Renal cortical epithelial cell (primary cell): ENCODE data around the gene ASH1L. TPM values are rescaled to one million over a fixed set of nuclear protein-coding genes. Genes with fewer than 3 reads are reported as not detected.
A peak's percentile ranks its signal among the peaks of the same experiment; 100 is the strongest.
"Not testable (repeated sequence)": the region's sequence is repeated elsewhere in the genome, so short reads cannot be mapped to it uniquely, and the experiment has no call there.

Source experiments
- DNase-seq: peaks from one replicate; pipeline ENCODE4 v3.0.0-alpha.2; 2011; ENCODE audit warnings: low read depth
- total RNA-seq: library from RNA; depleted of rRNA; stranded (reverse); fragments of >200 nt; gene quantifications from 2 replicates; pipeline ENCODE4 v1.2.3, GENCODE V29; 2014

Gene ASH1L
- total RNA-seq, 1 donor from 2014 or later, result 50.2 TPM

GRCh38 chr1:155308493-155309422, 253.8 kb downstream of the ASH1L start, which contains the start of gene FDPS:
FDPS (plus strand) TSS chr1:155308866; CDS start chr1:155309790, 924 bp downstream.
- peak; percentile 98 for DNase-seq

DNA sequence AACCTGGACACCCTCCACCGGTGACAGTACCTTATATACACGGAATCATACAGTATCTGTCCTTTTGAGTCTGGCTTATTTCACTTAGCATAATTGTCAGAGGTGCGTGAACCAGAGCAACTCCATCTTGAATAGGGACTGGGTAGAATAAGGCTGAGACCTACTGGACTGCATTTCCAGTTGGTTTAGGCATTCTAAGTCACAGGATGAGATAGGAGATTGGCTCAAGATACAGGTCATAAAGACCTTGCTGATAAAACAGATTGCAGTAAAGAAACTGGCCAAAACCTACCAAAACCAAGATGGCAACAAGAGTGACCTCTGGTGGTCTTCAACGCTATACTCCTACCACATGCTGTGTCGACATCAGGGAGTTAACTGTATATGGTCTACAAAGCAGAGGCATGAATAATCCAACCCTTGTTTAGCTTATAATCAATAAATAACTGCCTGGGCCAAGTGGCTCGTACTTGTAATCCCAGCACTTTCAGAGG, 255.3 kb downstream of the ASH1L start:
- DNase-seq, result peak; percentile 56

DNA sequence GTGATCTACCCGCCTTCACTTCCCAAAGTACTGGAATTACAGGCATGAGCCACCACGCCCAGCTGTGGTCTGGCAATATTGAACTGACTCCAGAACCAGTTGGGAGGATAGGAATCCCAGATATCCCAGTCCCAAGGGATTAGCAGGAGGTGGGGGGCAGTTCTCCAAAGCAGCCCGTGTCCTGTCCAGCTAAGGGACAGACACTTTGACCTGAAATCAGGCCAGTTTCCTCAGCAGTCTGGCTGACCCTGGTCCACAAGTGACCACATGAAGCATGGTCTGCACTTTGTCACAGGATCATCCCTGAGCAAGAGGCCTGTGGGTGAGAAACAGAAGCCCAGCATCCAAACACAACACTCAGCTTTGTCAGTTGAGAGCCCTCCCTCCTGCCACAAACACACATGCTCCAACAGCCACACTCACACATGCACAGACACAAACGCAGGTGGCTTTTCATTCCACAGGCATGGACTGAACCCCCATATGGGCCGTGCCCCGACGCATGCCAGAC, 256.7 kb downstream of the ASH1L start:
- no peak for DNase-seq

GRCh38 chr1:155304558-155305063, 258.0 kb downstream of the ASH1L start:
- peak; percentile 72 for DNase-seq

- DNase-seq, result no peak
Observed at GRCh38 chr1:155301342-155301841, 261.2 kb downstream of the ASH1L start, which contains the start of gene PKLR. PKLR (minus strand) TSS chr1:155301438; CDS start chr1:155301395, 43 bp downstream.

GRCh38 chr1:155300553-155301329, 261.9 kb downstream of the ASH1L start:
- DNase-seq, result no peak

GRCh38 chr1:155300024-155300423, 262.6 kb downstream of the ASH1L start:
- DNase-seq, result no peak

- DNase-seq, result no peak
Observed at GRCh38 chr1:155297384-155297783, 265.2 kb downstream of the ASH1L start.

DNA sequence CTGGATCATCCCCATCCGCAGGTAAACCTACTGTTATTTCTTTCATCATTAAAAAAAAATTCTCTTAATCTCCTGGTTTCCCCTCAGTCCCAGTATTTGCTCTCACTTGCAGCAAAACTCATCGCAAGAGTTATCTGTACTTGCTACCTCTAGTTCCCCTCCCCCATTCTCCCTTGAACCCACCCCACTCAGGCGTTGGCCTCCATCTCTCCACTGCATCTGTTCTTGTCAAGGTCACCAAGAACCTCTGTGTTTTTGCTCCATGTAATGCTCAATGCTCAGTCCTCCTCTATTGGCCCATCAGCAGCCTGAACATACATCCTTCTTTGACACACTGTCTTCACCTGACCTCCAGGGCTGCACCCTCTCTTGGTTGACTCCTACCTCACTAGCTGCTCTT, 265.9 kb downstream of the ASH1L start:
- no peak for DNase-seq

- DNase-seq, result no peak
Observed at GRCh38 chr1:155295942-155296267, 266.7 kb downstream of the ASH1L start.

GRCh38 chr1:155295183-155295941, 267.2 kb downstream of the ASH1L start:
- no peak for DNase-seq

DNA sequence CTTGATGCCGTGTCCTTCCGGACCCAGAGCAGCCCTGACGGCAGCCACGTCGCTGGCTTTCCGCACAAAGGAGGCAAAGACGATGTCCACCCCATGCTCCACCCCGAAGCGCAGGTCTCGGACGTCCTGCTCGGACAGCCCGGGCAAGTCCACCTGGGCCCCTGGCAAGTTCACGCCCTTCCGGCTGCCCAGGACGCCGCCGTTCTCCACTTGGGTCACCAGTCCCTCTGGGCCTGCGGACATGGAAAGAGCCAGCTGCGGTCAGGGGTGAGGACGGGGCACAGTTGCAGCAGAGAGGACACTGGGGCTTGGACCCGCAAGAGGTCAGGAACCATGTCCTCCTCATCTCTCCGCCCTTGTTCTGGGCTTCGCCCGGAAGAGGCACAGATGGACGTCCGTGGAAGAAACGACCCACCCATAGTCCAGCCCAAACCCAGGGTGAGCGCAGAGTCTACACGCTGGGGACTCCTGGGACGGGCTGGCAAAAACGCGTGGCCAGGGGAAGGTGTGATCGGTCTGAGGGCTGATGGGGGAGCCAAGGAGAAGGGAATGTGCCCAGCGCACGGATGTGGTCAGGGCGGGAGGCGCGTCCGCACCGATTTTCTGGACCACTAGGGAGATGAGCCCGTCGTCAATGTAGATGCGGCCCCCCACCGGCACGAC, 268.0 kb downstream of the ASH1L start:
- no peak for DNase-seq

- DNase-seq, result no peak
Observed at GRCh38 chr1:155293086-155293749, 269.4 kb downstream of the ASH1L start.

GRCh38 chr1:155291006-155291405, 271.6 kb downstream of the ASH1L start:
- DNase-seq, result not testable (repeated sequence)

GRCh38 chr1:155287987-155288543, 274.5 kb downstream of the ASH1L start:
- no peak for DNase-seq

DNA sequence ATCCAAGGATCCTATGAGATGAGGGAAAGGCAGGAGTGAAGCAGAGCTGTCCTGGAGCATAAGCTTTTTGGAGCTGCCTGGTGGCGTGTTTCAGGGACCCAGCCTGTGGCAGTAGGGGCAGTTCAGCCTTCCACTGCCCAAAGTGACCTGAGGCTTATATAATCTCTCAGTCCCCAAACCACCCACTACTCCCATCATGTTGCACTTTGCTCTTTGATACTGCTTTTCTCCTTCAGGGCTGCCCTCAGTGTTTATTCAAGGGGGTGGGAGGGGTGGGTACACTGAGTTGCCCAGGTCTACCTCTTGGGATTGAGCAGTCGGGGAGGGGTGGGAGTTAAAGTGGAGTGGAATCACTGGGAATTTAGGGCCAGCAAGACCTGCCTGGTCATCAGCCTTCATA, 276.1 kb downstream of the ASH1L start:
- DNase-seq, result no peak

DNA sequence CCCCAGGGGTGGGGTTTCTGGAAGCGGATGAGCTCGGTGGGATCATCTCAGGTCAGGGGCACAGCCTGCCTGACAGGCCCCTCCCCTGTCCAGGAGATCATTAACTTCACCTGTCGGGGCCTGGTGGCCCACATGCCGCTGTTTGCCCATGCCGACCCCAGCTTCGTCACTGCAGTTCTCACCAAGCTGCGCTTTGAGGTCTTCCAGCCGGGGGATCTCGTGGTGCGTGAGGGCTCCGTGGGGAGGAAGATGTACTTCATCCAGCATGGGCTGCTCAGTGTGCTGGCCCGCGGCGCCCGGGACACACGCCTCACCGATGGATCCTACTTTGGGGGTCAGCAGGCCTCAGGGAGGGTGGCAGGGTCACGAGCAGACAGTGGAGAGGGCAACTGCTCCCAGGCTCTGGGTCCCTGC, 277.0 kb downstream of the ASH1L start:
- DNase-seq, result no peak
